Fibroblast of the aortic adventitia (primary cell): ENCODE measurements around the gene MBNL2. TPM values are rescaled to one million over a fixed set of nuclear protein-coding genes. Genes with fewer than 3 reads are reported as not detected.

Experiments
- DNase-seq: peaks from one replicate; pipeline ENCODE4 v3.0.0-alpha.2; 2010; ENCODE audit warnings: low read depth
- H3K4me3 ChIP-seq: 2 replicates; pipeline ENCODE4 v1.5.1; 2011; ENCODE audit warnings: low read depth, mild to moderate bottlenecking, control low read depth, low read length, moderate library complexity
- total RNA-seq: library from RNA; depleted of rRNA; stranded (reverse); fragments of >200 nt; gene quantifications from 2 replicates; pipeline ENCODE4 v1.2.3, GENCODE V29; 2012; ENCODE audit warnings: low replicate concordance
- TF ChIP-seq, protein P1 (sequence below): IDR thresholded peaks from 2 replicates; pipeline ENCODE4 v1.5.1; 2011; ENCODE audit warnings: mild to moderate bottlenecking, low read length, control low read depth, inconsistent platforms; ENCODE audit not compliant: insufficient read depth

Gene MBNL2
- total RNA-seq, 1 donor = 120 TPM

DNA sequence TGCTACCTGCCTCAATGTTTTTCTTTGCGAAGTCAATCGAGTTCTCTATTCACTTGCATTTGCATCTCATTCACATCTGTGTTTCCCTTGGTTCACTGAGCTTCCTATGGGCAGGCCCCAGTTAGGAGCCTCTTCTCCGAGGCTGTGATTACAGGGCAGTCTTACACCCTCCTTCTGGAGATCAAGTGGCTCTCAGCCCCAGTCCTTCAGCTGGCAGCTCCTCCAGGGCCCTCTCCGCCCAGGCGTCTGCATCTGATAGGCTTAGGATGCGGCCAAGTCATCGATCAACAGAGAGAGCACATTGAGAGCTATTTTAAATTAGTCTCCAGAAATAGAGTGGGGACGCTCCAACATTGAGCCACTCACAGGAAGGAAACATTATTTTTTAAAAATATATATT is 44.2 kb downstream of the MBNL2 start:
- no peak overlapping the region for H3K4me3 ChIP-seq
- TF ChIP-seq, protein P1, sequence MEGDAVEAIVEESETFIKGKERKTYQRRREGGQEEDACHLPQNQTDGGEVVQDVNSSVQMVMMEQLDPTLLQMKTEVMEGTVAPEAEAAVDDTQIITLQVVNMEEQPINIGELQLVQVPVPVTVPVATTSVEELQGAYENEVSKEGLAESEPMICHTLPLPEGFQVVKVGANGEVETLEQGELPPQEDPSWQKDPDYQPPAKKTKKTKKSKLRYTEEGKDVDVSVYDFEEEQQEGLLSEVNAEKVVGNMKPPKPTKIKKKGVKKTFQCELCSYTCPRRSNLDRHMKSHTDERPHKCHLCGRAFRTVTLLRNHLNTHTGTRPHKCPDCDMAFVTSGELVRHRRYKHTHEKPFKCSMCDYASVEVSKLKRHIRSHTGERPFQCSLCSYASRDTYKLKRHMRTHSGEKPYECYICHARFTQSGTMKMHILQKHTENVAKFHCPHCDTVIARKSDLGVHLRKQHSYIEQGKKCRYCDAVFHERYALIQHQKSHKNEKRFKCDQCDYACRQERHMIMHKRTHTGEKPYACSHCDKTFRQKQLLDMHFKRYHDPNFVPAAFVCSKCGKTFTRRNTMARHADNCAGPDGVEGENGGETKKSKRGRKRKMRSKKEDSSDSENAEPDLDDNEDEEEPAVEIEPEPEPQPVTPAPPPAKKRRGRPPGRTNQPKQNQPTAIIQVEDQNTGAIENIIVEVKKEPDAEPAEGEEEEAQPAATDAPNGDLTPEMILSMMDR = no peak
- DNase-seq = no peak

DNA sequence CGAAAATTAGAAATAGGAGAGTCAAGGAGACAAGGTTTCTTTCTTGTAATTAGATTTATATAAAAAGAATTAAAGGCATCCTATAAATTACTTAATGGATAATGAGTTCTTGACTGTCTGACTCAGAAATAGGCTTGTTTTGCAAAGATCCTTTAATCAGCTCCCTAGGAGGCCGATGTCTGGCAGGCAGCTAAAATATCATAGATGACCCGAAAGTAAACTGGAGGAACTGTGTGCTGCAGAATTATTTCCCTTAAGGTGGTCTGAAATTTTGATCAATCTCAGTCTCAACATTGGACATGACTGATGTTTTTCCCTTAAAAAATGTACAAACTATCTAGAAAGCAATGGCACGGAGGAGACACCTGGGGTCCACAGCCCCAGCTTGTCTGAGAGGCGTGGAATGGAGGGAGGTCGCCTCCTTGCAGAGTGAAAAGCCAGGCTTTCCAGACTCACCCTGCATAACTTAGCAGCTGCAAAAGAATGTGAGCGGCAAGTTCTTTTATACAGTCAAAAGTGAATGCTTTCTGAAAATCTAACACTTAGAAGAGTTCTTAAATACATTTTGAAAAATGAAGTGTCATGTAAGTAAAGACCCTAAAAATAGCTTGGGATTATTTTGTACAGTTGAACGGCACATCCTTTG is 44.8 kb downstream of the MBNL2 start:
- TF ChIP-seq, protein P1 = no peak
- DNase-seq = no peak
- no peak overlapping the region for H3K4me3 ChIP-seq

DNA sequence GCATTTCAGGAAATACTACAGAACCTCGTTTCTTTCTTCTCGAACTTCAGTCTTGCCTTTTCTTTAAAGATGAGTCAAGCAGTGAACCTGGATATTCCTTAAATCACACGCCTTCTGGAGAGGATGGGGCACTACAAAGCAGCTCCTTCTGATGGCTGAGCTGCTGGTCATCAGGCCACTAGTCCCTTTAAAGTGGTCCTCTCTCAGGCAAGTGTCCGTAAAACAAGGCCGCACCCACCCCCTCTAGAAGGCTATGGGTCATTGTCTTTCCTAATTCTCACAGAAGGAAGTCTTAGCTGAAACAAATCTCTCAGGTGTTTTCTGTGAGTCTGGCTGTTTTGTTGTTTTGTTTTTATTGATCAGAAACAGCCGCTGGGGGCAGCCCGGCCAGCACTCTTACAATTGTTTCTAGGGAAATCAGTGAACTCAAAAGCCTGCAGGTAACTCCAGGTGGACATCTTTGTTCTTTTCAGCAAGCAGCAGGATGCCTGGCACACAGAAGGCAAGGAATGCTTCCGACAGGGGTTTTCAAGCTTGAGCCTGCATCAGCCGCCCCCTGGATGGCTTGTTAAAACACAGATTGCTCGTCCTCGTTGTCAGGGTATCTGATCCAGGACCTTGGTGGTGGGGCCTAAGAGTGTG is 45.4 kb downstream of the MBNL2 start:
- DNase-seq = no peak
- no peak overlapping the region for H3K4me3 ChIP-seq
- TF ChIP-seq, protein P1 = no peak

DNA sequence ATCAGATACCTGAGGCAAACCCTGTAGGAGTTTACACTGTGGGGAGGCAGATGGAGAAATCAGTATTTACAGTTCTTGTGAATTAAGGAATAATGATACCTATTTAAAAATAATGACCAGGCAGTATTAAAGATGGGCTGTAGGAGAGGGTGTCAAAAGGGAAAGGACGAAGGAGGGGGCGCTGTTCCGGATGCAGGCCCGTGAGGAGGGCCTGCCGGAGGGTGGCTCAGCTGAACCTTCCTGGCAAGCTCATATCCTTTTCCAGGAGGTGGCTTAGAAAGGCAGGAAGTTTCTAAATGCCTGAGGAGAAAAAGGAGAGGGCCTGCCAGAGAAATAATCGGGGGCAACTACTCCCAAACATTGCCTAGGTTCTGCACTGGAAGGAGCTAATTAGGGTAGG is 46.6 kb downstream of the MBNL2 start:
- no peak for DNase-seq
- H3K4me3 ChIP-seq = no peak overlapping the region
- TF ChIP-seq, protein P1 = no peak

DNA sequence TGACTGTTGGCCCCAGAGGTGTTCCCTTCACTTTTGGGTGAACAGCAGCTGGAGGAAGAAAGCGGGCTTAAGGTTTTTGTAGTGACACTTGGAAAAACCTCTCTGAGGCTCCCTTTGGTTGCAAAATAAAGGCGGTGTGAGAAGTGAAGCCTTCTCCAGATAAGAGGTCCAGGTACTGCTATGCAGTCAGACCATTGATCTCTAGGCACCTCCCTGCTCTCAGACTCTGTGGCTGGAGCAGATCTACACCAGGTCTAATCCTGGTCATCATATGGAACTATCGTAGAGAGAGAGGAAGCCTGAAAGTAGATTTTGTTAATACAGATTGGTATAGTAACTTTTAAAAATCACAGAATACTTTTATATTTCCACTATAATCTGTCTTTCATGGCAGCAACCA is 47.5 kb downstream of the MBNL2 start:
- no peak overlapping the region for H3K4me3 ChIP-seq
- no peak for DNase-seq
- TF ChIP-seq, protein P1 = no peak

DNA sequence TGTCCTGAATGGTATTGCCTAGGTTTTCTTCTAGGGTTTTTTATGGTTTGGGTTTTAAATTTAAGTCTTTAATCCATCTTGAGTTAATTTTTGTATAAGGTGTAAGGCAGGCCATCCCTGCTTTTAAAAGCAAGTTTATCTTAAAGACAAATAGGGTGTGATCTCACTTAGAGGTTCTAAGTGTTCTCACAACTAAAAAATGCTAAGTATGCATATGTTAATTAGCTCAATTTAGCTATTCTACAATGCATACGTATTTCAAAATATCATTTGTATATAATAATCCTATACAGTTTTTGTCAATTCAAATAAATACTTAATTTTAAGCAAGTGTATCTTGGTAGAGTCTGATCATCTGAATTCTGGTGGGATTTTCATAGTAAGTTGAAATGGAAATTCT is 50.4 kb downstream of the MBNL2 start:
- H3K4me3 ChIP-seq = no peak overlapping the region
- TF ChIP-seq, protein P1 = no peak
- DNase-seq = no peak
